Hematopoietic multipotent progenitor cell treated with erythropoietin and hydrocortisone succinate and interleukin-3 and kit ligand, for 6 days (in vitro differentiated cells): ENCODE data around the gene CDHR1.
"Not testable (repeated sequence)": the region's sequence is repeated elsewhere in the genome, so short reads cannot be mapped to it uniquely, and the experiment has no call there.

Experiments
- DNase-seq: peaks from one replicate; pipeline ENCODE4 v3.0.0-alpha.2; 2015

Gene CDHR1

GRCh38 chr10:84194424-84195043 is at the start of gene CDHR1:
Gene CDHR1 (plus strand): TSS chr10:84194537. CDS start chr10:84194761, 224 bp downstream.
- DNase-seq = peak; percentile 59

GRCh38 chr10:84147347-84147746 is 47.0 kb upstream of the CDHR1 start:
- no peak for DNase-seq

- DNase-seq = peak; percentile 79
These were observed 46.2 kb upstream of the CDHR1 start for GRCh38 chr10:84148006-84148597.

GRCh38 chr10:84149854-84150253 is 44.5 kb upstream of the CDHR1 start:
- DNase-seq = no peak

- no peak for DNase-seq
These were observed 41.6 kb upstream of the CDHR1 start for GRCh38 chr10:84152769-84153168.

GRCh38 chr10:84155521-84155920 is 38.8 kb upstream of the CDHR1 start:
- no peak for DNase-seq

DNA sequence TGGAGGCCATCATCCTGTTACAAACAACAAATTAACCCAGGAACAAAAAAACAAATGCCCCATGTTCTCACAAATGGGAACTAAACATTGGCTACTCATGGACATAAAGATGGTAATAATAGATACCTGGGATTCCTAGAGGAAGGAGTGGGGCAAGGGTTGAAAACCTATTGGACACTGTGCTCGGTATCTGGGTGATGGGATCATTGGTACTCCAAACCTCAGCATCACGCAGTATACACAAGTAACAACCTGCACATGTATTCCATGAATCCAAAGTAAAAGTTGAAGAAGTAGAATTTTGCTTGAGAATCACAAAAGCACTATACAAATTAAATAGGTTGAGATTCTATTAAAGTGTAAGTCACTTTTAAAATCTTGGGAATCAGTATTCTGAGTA is 38.3 kb upstream of the CDHR1 start:
- no peak for DNase-seq

DNA sequence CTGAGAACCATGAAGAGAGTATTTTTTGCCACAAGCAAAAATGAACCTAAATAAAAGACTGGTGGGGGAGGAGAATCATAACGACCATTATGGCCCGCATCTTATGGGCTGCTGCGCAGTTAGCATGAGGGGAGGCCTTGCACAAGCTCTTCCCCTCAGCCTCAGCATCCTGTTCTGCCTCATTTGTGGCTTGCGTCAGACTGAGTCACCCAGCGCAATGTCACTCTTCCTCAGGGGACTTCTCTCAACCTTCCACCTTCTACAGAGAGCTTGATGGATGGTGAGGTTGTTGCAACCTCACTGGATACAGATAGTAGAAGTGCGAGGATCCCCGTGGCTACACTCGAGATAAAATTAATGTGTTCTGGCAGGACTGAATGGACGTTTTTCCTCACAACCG is 37.6 kb upstream of the CDHR1 start:
- DNase-seq = peak; percentile 62

DNA sequence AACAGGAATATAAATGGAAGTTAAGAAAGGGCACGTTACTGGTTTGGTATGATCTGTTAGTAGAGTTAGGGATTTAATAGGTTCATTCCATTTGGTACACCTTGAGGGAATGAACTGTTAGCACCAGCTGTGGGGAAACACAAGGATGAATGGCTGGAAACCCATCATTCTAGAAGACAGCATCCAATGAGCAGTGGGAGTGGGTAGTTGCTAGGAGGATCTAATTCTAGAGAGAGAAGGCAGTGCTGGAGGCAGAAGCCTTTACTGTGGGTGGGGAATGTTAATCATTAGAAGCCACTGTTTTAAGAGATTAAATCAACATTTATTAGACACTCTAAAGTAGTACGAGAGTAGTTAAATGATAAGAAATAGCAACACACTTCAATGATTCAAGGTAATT is 36.3 kb upstream of the CDHR1 start:
- DNase-seq = no peak

- DNase-seq = peak; percentile 47
These were observed 35.8 kb upstream of the CDHR1 start for GRCh38 chr10:84158550-84158949.

DNA sequence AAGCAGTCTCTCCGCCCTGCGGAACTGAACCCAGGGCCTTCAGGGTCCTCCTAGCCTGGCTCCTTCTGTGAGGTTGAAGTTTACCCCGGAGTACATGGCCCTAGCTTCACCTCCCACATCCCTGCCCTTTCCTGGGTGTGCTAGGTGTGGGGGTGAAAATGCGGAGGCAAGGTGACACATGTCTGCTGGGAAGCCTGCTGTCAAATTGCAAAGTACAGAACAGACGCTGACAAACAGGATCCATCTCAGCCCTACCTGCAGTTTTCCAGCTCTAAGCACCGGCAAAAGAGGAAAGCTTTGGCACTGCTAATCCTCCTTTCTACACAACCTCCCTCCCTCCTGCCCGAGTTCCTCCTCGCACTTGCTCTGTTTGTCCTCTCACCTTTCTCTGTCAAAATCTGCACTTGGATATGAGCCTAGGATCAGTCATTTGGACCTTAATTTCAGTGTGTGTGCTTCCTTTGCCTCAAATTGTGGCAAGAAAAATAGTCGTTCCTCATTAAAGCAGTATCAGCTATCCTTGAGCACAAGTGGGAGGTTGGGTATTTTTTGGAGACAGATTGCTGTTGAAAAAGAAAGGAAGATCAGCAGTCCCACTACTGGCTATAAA is 35.2 kb upstream of the CDHR1 start:
- no peak for DNase-seq

DNA sequence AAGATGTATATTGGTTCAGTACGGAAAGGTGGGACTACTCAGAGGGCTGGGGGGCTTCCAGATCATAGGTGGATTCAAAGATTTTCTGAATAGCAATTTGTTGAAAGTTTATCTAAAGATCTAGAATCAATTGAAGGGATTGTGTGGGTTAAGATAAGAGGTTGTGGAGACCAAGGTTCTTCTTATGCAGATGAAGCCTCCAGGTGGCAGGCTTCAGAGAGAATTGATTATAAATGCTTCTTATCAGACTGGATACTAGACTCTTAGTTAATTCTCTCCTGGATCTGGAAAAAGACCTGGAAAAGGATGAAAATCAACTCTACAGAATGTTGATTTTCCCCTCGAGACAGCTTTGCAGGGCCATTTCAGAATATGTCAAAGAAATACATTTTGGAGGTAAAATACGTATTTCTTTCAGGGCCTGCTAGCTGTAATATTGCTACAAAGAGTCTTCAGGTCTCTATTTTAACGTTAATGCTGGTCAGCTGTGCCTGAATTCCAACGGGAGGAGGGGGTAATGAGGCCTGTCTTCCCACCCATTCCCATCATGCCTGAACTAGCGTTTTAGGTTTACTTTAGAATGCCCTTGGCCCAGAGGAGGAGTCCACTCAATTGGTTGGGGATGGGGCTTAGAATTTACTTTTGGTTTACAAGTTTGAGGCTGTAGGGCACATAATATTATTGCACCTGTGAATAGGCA is 33.5 kb upstream of the CDHR1 start:
- DNase-seq = no peak

DNA sequence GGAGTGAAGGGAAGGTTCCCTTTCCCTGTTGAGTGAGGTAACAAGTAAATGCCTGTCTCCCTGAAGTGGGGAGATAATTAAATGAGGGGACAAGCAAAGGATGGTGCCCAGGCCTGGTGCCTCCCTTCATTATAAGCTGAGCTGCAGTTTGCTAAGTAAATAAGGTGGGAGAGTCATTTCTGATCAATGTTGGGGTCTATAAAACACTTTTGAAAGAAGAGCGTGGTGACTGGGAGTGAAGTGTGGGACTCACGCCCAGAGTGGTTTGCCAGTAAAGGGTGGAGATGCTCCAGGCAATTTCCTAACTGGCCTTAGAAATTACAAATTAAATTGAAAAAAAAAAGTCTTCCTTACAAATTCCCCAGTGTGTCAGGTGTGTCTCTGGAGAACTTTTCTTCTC is 30.3 kb upstream of the CDHR1 start:
- no peak for DNase-seq

- no peak for DNase-seq
These were observed 29.9 kb upstream of the CDHR1 start for GRCh38 chr10:84164442-84164841.

- DNase-seq = no peak
These were observed 27.6 kb upstream of the CDHR1 start for GRCh38 chr10:84166620-84167288.

GRCh38 chr10:84167289-84167653 is 27.1 kb upstream of the CDHR1 start:
- not testable (repeated sequence) for DNase-seq

- not testable (repeated sequence) for DNase-seq
These were observed 26.0 kb upstream of the CDHR1 start for GRCh38 chr10:84168382-84168781.

GRCh38 chr10:84171237-84171636 is 23.1 kb upstream of the CDHR1 start:
- not testable (repeated sequence) for DNase-seq

DNA sequence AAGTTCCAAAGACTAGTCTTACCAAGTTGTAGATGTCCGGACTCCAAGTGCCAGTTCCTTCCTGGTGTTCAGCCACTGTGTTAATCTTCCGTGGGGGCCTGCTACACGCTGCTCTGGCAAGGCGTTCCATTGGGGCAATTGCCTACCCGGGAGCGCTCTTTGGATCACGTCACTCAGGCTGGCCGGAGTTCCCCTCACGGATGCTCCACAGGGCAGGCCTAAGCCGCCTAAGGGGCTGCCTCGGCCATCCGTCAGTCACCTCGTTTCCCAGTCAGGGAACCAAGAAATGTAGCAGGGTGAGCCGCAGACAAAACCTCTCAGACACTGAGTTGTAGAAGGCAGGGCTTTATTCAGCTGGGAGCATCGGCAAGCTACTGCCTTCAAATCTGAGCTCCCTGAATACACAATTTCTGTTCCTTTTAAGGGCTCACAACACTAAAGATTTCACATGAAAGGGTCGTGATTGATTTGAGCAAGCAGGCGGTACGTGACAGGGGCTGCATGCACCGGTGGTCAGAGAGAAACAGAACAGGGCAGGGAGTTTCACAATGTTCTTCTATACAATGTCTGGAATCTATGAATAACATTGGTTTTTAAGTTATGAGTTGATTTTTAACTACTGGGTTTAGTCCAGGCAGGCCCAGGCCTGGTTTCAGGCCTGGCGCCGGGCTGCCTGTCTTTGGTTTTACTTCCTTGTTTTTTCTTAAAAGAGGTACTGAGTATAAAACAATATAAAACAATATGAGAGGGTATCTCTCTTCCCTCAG is 22.5 kb upstream of the CDHR1 start:
- DNase-seq = not testable (repeated sequence)

- no peak for DNase-seq
These were observed 21.6 kb upstream of the CDHR1 start for GRCh38 chr10:84172467-84173356.

DNA sequence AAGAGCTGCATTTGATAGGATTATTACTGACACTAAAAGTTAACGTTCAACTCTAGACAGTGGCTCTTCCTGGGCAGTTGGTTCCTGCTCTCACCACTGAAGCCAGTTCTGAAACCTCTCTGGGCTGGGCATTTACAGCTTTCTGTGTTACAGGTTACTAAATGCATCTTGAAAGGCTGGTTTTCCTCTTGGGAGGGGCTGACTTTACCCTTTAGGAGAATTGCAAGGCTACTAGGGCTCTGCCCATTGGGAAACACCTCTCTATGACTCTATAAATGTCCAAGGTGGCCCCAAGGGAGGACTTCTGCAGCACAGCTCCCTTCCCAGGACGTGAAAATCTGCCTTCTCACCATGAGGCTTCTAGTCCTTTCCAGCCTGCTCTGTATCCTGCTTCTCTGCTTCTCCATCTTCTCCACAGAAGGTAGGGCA is 20.8 kb upstream of the CDHR1 start, which contains the start of gene GPR15LG:
Gene GPR15LG (plus strand): TSS at position 301 of the 429 bp plus-strand sequence. CDS start 51 bp downstream, at position 352.
- DNase-seq = no peak
